Peyer's patch (tissue), 4 donors: ENCODE measurements around the gene AHRR.
"Not testable (repeated sequence)": the region's sequence is repeated elsewhere in the genome, so short reads cannot be mapped to it uniquely, and the experiment has no call there.

Experiments
- POLR2A ChIP-seq, 2 donors: fragments of 450-650 bp; IDR thresholded peaks; one replicate each; pipeline ENCODE4 v1.5.1; 2017; ENCODE audit warnings: antibody characterized with exemption in 2 of 2, mild to moderate bottlenecking in 2 of 2, moderate library complexity in 2 of 2
- TF ChIP-seq, protein P1 (sequence below), 6 experiments: fragments of 450-650 bp in 4 of 6; fragments of 200-600 bp in 2 of 6; sonication (generic) in 1 of 6; IDR thresholded peaks; one replicate each; pipeline ENCODE4 v1.5.1; 2017 to 2019; ENCODE audit warnings: antibody characterized with exemption in 6 of 6, mild to moderate bottlenecking in 3 of 6, moderate library complexity in 1 of 6

DNA sequence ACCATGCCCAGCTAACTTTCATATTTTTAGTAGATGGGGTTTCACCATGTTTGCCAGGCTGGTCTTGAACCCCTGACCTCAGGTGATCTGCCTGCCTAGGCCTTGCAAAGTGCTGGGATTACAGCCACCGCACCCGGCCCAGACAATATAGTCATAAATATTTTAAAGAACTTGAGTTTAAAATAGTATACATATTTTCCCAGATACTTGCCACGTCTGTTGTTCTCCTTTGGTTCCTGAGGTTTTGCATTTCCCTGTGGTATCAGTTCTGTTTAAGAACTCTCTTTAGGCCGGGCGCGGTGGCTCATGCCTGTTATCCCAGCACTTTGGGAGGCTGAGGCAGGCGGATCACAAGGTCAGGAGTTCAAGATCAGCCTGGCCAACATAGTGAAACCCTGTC lies 63.1 kb downstream of the AHRR start:
- TF ChIP-seq, protein P1, sequence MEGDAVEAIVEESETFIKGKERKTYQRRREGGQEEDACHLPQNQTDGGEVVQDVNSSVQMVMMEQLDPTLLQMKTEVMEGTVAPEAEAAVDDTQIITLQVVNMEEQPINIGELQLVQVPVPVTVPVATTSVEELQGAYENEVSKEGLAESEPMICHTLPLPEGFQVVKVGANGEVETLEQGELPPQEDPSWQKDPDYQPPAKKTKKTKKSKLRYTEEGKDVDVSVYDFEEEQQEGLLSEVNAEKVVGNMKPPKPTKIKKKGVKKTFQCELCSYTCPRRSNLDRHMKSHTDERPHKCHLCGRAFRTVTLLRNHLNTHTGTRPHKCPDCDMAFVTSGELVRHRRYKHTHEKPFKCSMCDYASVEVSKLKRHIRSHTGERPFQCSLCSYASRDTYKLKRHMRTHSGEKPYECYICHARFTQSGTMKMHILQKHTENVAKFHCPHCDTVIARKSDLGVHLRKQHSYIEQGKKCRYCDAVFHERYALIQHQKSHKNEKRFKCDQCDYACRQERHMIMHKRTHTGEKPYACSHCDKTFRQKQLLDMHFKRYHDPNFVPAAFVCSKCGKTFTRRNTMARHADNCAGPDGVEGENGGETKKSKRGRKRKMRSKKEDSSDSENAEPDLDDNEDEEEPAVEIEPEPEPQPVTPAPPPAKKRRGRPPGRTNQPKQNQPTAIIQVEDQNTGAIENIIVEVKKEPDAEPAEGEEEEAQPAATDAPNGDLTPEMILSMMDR (IDR thresholded peaks at IDR 0.05): not testable (repeated sequence)
- not testable (repeated sequence) for TF ChIP-seq POLR2A (IDR thresholded peaks at IDR 0.05)
